22Rv1 (cell line): ENCODE results near the gene HERC6.

Experiments used
- CTCF ChIP-seq: fragments of 450-650 bp; IDR thresholded peaks from 2 replicates; pipeline ENCODE4 v1.5.1; 2017; ENCODE audit warnings: mild to moderate bottlenecking
- ZFX ChIP-seq: fragments of 450-650 bp; IDR thresholded peaks from 2 replicates; pipeline ENCODE4 v1.6.1; 2017; ENCODE audit warnings: antibody characterized with exemption, borderline replicate concordance

DNA sequence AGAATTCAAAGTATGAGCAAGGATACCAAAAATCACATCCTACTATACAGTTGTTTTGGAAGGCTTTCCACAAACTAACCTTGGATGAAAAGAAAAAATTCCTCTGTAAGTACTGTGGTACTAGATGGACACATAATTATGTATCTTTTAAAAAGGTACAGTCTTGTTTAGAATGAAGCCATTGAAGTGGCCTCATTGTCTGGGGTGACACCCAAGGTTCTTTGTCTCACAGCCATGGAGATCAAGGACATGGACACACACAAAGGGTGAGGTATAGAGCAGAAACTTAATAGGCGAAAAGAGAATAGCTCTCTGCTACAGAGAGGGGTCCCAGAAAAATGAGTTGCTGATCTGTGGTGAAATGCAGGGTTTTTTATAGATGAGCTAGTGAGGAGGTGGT lies 61.5 kb downstream of the HERC6 start:
- TF ChIP-seq CTCF: no peak
- TF ChIP-seq ZFX: no peak
